Retinal pigment epithelial cell (primary cell): ENCODE data around the gene ODAD3.

Experiments
- DNase-seq: peaks from one replicate; pipeline ENCODE4 v3.0.0-alpha.2; 2010; ENCODE audit warnings: low read depth
- H3K4me3 ChIP-seq: 2 replicates; pipeline ENCODE4 v1.5.1; 2011; ENCODE audit warnings: mild to moderate bottlenecking, low read length, control low read depth, moderate library complexity
- TF ChIP-seq, protein P1 (sequence below): conservative IDR thresholded peaks from 2 replicates; pipeline ENCODE4 v1.5.1; 2011; ENCODE audit warnings: low read depth, low read length, control low read depth, inconsistent platforms

ODAD3 gene

DNA sequence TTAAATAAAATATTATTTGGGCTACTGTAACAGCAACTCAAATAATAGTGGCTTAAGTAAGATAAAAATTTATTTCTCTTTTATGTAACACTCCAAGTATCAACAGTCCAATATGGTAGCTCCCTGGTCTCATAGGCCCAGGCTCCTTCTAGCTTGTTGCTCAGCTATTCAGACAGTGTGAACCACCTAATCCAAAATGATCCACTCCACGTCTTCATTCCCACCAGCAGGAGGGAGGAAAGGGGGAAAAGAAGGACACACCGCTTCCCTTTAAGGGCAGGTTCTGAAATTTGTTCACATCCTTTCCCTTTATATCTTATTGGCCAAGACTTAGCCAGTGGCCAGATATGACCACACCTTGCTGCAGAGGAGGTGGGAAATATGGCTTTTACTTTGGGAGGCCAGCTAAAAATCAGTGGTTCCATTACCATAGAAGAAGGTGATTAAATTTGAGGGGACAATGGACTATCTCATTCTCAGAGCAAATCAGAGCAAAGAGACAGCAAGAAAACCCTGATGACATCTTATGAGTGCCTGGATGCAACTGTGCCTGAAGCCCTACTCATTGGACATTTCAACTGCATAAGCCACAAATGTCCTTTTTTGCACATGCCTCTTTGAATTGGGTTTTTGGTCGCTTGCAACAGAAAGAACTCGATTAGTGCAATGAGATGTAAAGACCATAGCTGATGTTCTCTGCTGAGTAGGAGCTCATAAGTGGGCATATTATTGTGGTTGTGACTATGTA is 43.8 kb downstream of the ODAD3 start:
- no peak for DNase-seq
- no peak overlapping the region for H3K4me3 ChIP-seq
- TF ChIP-seq, protein P1, sequence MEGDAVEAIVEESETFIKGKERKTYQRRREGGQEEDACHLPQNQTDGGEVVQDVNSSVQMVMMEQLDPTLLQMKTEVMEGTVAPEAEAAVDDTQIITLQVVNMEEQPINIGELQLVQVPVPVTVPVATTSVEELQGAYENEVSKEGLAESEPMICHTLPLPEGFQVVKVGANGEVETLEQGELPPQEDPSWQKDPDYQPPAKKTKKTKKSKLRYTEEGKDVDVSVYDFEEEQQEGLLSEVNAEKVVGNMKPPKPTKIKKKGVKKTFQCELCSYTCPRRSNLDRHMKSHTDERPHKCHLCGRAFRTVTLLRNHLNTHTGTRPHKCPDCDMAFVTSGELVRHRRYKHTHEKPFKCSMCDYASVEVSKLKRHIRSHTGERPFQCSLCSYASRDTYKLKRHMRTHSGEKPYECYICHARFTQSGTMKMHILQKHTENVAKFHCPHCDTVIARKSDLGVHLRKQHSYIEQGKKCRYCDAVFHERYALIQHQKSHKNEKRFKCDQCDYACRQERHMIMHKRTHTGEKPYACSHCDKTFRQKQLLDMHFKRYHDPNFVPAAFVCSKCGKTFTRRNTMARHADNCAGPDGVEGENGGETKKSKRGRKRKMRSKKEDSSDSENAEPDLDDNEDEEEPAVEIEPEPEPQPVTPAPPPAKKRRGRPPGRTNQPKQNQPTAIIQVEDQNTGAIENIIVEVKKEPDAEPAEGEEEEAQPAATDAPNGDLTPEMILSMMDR: no peak

DNA sequence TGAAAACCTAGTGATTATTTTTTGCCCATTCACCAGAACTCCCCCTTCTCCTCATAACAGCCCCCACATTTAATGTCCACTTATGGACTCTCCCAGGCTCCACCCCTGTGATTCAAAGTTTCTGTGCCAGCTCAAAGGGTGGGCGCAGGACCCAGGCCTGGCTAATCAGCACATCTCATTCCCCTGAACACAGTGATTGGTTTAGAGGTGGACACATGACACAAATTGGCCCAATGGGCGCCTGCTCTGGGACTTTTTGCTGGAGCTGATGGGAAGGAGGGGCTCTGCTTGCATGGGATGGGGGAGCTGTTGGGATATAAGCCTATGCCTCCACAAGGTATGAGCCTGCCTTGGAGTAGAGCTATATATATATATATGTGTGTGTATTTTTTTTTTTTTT is 44.6 kb downstream of the ODAD3 start:
- TF ChIP-seq, protein P1: no peak
- no peak overlapping the region for H3K4me3 ChIP-seq
- DNase-seq: no peak

DNA sequence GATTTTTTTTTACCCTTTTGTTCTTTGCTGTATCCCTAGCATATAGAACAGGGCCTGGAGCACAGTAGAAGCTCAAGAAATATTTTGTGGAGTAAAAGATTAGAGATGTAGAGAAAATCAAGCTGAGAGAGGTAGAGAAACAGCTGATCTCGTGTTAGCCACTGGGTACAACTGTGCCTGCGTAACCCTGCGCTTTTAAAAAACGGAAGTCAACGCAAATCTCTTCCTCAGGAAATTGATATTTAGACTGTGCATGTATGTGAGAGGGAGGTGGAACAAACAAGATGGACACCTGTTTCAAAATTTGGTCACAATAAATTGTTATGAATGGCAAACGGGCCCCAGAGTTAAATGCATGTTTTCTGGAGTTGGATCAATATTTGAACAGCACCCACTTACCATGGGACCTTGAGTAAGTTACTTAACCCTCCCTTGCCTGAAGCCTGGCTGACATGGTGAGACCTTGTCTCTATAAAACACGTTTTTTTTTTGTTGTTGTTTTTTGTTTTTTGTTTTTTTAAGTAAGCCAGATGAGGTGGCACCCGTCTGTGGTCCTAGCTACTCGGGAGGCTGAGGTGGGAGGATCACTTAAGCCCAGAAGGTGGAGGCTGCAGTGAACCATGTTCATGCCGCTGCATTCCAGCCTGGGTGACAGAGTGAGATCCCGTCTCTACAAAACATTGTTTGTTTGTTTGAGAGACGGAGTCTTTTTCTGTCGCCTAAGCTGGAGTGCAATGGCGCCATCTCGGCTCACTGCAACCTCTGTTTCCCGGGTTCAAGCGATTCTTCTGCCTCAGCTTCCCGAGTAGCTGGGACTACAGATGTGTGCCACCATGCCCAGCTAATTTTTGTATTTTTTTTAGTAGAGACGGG is 47.5 kb downstream of the ODAD3 start:
- DNase-seq: no peak
- TF ChIP-seq, protein P1: no peak

DNA sequence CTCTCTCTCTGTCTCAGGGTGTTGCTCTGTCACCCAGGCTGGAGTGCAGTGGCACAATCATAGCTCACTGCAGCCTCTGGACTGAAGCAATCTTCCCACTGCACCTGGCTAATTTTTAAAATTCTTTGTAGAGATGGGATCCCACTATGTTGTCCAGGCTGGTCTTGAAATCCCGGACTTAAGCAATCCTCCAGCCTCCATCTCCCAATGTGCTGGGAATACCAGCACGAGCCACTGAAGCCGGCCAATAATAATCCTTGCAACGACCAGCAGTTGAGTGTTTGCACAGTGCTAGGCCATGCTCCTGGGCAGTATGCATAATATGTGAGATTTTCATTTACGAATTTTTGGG is 50.2 kb downstream of the ODAD3 start:
- H3K4me3 ChIP-seq: no peak overlapping the region
- no peak for DNase-seq
- TF ChIP-seq, protein P1: no peak

More for the DNA sequence above, 47.5 kb downstream of the ODAD3 start:
- no peak overlapping the region for H3K4me3 ChIP-seq

DNA sequence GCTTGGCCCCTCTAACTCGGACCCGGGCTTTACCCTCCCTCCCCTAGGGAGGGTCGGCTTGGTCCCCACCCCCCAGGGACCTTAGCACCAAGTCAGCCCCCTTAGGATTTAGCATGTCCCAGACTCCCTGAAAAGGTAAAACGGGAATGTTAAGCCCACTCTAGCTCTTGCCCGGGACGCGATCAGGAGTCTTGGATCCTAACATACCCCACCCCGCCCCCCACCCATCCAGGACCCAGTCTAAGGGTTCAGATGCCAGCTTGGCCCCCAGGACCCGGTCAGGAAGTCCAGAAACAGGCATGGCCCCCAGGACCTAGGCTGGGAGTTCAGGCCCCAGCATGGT is 51.2 kb downstream of the ODAD3 start:
- H3K4me3 ChIP-seq: peak overlapping the region; percentile 29
- DNase-seq: no peak
- TF ChIP-seq, protein P1: no peak

DNA sequence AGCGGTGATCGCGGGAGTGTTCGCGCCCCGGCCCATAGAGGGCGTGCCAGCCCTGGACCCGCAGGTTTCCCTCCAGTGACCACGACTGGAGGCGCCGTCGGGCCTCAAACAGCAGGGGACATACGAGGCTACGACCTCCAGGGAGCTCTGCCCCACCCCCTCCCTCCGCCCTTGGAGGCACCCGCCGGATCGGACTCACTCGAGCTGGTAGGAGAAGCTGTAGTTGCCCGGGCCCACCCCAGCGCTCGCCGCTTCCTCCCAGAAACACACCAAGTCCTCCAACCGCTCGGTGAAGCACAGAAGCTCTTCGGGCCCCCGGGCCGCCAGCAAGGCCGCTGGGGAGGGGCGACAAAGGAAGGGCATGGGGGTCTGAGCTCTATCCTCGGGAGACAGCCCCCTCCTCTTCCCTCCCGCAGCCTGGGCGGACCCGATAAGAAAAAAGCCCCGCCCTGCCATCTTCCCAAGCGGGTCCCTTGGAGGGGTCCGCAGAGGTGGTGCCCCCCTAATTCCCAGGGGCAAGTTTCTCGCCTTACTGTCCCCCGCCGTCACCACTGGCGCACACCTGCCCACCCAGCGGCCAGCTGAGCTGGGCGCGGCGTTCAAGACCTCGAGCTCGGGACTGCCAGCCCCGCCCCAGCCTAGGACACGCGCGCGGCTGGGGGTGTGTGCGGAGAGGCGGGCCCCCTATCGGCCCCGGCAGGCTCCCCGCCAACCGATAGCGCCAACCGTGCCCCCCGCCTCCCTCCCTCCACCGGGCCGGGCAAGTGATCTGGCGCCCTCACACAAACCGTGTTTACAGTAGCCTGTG is 51.8 kb downstream of the ODAD3 start:
- H3K4me3 ChIP-seq: peak overlapping the region; percentile 29
- TF ChIP-seq, protein P1: peak; percentile 74
- DNase-seq: no peak
